ENCODE results near the gene SLC16A3.

Gene SLC16A3

GRCh38 chr17:82225368-82226029 is 3.3 kb upstream of the SLC16A3 start:
- H3K4me3 ChIP-seq (ENCODE audit: control insufficient read depth, low read depth, low read length) = no peak overlapping the region
- TF ChIP-seq CTCF (conservative IDR thresholded peaks at IDR 0.05; ENCODE audit: control insufficient read depth, insufficient read depth, low read depth, low read length) = no peak
- DNase-seq (ENCODE audit: low read depth) = no peak

GRCh38 chr17:82226146-82226808 is 2.6 kb upstream of the SLC16A3 start:
- DNase-seq (ENCODE audit: low read depth) = no peak
- no peak overlapping the region for H3K4me3 ChIP-seq (ENCODE audit: control insufficient read depth, low read depth, low read length)
- TF ChIP-seq CTCF (conservative IDR thresholded peaks at IDR 0.05; ENCODE audit: control insufficient read depth, insufficient read depth, low read depth, low read length) = no peak

GRCh38 chr17:82226809-82227628 is 1.8 kb upstream of the SLC16A3 start:
- no peak for DNase-seq (ENCODE audit: low read depth)
- no peak for TF ChIP-seq CTCF (conservative IDR thresholded peaks at IDR 0.05; ENCODE audit: control insufficient read depth, insufficient read depth, low read depth, low read length)
- no peak overlapping the region for H3K4me3 ChIP-seq (ENCODE audit: control insufficient read depth, low read depth, low read length)

- TF ChIP-seq CTCF (conservative IDR thresholded peaks at IDR 0.05; ENCODE audit: control insufficient read depth, insufficient read depth, low read depth, low read length) = no peak
- DNase-seq (ENCODE audit: low read depth) = no peak
- H3K4me3 ChIP-seq (ENCODE audit: control insufficient read depth, low read depth, low read length) = no peak overlapping the region
These were observed 1.1 kb upstream of the SLC16A3 start for GRCh38 chr17:82227629-82228277.

GRCh38 chr17:82228278-82228841 is 482 bp upstream of the SLC16A3 start:
- peak overlapping the region; percentile 29 for H3K4me3 ChIP-seq (ENCODE audit: control insufficient read depth, low read depth, low read length)
- no peak for DNase-seq (ENCODE audit: low read depth)
- no peak for TF ChIP-seq CTCF (conservative IDR thresholded peaks at IDR 0.05; ENCODE audit: control insufficient read depth, insufficient read depth, low read depth, low read length)

Data from fibroblast of mammary gland (primary cell).